H1 (cell line): ENCODE measurements around the gene DPH1. TPM values are rescaled to one million over a fixed set of nuclear protein-coding genes. Genes with fewer than 3 reads are reported as not detected.

ENCODE experiments used
- CTCF ChIA-PET: fragments of 300-600 bp; sonication (Branson Sonifier 250); formaldehyde crosslinking; loops from one replicate; lab custom pipeline; 2021; ENCODE audit not compliant: partially characterized antibody; lab: Charles Lee
- POLR2A ChIA-PET: fragments of 300-600 bp; sonication (Branson Sonifier 250); formaldehyde crosslinking; loops from one replicate; lab custom pipeline; 2021; ENCODE audit warnings: inconsistent platforms; ENCODE audit not compliant: partially characterized antibody; lab: Charles Lee
- DNase-seq, 2 experiments: peaks; one replicate each; pipeline versions ENCODE4 v3.0.0 to v3.0.0-alpha.2; 2010 to 2022; ENCODE audit warnings: low spot score in 2 of 2, low read depth in 1 of 2, mixed read lengths in 1 of 2
- FAIRE-seq: peaks from 2 replicates; lab custom pipeline; 2011; peaks lifted over from hg19 to GRCh38; lab: Jason Lieb, UNC
- H2AFZ ChIP-seq: 2 replicates; pipeline ENCODE4 v1.8.1; 2012; ENCODE audit warnings: low read length, inconsistent platforms
- H2AK5ac ChIP-seq: 2 replicates; pipeline ENCODE4 v1.6.1; 2013; ENCODE audit warnings: low read depth, low read length
- H2BK120ac ChIP-seq: replicated peaks from 2 replicates; pipeline ENCODE3; 2013; ENCODE audit warnings: low read depth, low read length, inconsistent platforms
- H2BK12ac ChIP-seq: 2 replicates; pipeline ENCODE4 v1.6.1; 2013; ENCODE audit warnings: low read depth, low read length
- H2BK15ac ChIP-seq: 2 replicates; pipeline ENCODE4 v1.6.1; 2013; ENCODE audit warnings: low read length
- H2BK20ac ChIP-seq: 2 replicates; pipeline ENCODE4 v1.6.1; 2013; ENCODE audit warnings: low read length
- H2BK5ac ChIP-seq: 2 replicates; pipeline ENCODE4 v1.6.1; 2013; ENCODE audit warnings: low read depth, low read length
- H3K14ac ChIP-seq: 2 replicates; pipeline ENCODE4 v1.6.1; 2013; ENCODE audit warnings: inconsistent platforms; ENCODE audit not compliant: insufficient read length
- H3K18ac ChIP-seq: 2 replicates; pipeline ENCODE4 v1.6.1; 2013; ENCODE audit warnings: low read length; ENCODE audit errors: extremely low read depth
- H3K23ac ChIP-seq: 2 replicates; pipeline ENCODE4 v1.6.1; 2013; ENCODE audit warnings: inconsistent platforms; ENCODE audit not compliant: insufficient read length
- H3K23me2 ChIP-seq: 2 replicates; pipeline ENCODE4 v1.6.1; 2013; ENCODE audit warnings: low read depth, low read length
- H3K27ac ChIP-seq: 2 replicates; pipeline ENCODE4 v1.6.1; 2011; ENCODE audit warnings: low read depth, low read length, inconsistent platforms
- H3K27me3 ChIP-seq, 4 experiments: replicated peaks in 1 of 4; 1 replicate in 1 of 4; 2 replicates in 3 of 4; pipeline versions ENCODE4 v1.6.1 to v1.8.1; 2011 to 2013; ENCODE audit warnings: low read length in 3 of 4, mild to moderate bottlenecking in 3 of 4, inconsistent platforms in 2 of 4, mixed read lengths in 2 of 4, moderate library complexity in 1 of 4; ENCODE audit not compliant: control insufficient read depth in 3 of 4, insufficient read depth in 3 of 4; ENCODE audit errors: extremely low read depth in 1 of 4
- H3K36me3 ChIP-seq, 4 experiments: 2 replicates each; pipeline versions ENCODE4 v1.6.1 to v1.8.1; 2011 to 2013; ENCODE audit warnings: mild to moderate bottlenecking in 4 of 4, low read length in 3 of 4, moderate library complexity in 2 of 4, control low read depth in 1 of 4, inconsistent platforms in 1 of 4; ENCODE audit not compliant: insufficient read depth in 4 of 4, control insufficient read depth in 2 of 4
- H3K4ac ChIP-seq: replicated peaks from 2 replicates; pipeline ENCODE3; 2013; ENCODE audit warnings: low read length, low read depth, mixed read lengths, inconsistent platforms; ENCODE audit not compliant: insufficient read length
- H3K4me1 ChIP-seq, 4 experiments: replicated peaks in 1 of 4; 1 replicate in 1 of 4; 2 replicates in 3 of 4; pipeline versions ENCODE4 v1.6.1 to v1.8.1; 2011 to 2013; ENCODE audit warnings: low read length in 3 of 4, inconsistent platforms in 2 of 4, mixed read lengths in 1 of 4; ENCODE audit not compliant: insufficient read depth in 4 of 4, control insufficient read depth in 3 of 4
- H3K4me2 ChIP-seq, 2 experiments: 2 replicates each; pipeline versions ENCODE4 v1.6.1 to v1.8.1; 2011 to 2013; ENCODE audit warnings: low read depth in 2 of 2, low read length in 2 of 2, control low read depth in 1 of 2, inconsistent platforms in 1 of 2, mild to moderate bottlenecking in 1 of 2; ENCODE audit not compliant: insufficient read depth in 1 of 2
- H3K4me3 ChIP-seq, 4 experiments: fragments of 200-600, 300-600 bp in 1 of 4; sonication (generic), shearing (Covaris generic), sonication (Bioruptor Twin) in 1 of 4; 2 replicates each; pipeline versions ENCODE4 v1.5.1 to v1.8.1; 2011 to 2016; ENCODE audit warnings: low read length in 4 of 4, low read depth in 3 of 4, control low read depth in 2 of 4, inconsistent platforms in 2 of 4, mild to moderate bottlenecking in 2 of 4, mixed read lengths in 1 of 4, moderate library complexity in 1 of 4; ENCODE audit not compliant: insufficient read depth in 2 of 4; ENCODE audit errors: extremely low read depth in 1 of 4
- H3K56ac ChIP-seq: replicated peaks from 2 replicates; pipeline ENCODE3; 2013; ENCODE audit warnings: low read depth, mild to moderate bottlenecking, mixed read lengths, low read length, inconsistent platforms; ENCODE audit not compliant: insufficient read length
- H3K79me1 ChIP-seq: 2 replicates; pipeline ENCODE4 v1.6.1; 2013; ENCODE audit warnings: low read depth, low read length, control low read depth
- H3K79me2 ChIP-seq, 2 experiments: 2 replicates each; pipeline versions ENCODE4 v1.6.1 to v1.8.1; 2012 to 2013; ENCODE audit warnings: low read length in 2 of 2, mild to moderate bottlenecking in 2 of 2, inconsistent platforms in 1 of 2; ENCODE audit not compliant: insufficient read depth in 2 of 2, control insufficient read depth in 1 of 2
- H3K9ac ChIP-seq, 4 experiments: replicated peaks in 1 of 4; 1 replicate in 1 of 4; 2 replicates in 3 of 4; pipeline versions ENCODE4 v1.6.1 to v1.8.1; 2011 to 2013; ENCODE audit warnings: low read depth in 3 of 4, low read length in 3 of 4, control low read depth in 2 of 4, mild to moderate bottlenecking in 2 of 4, moderate library complexity in 2 of 4, inconsistent platforms in 1 of 4; ENCODE audit errors: extremely low read depth in 1 of 4
- H3K9me3 ChIP-seq, 2 experiments: 2 replicates each; pipeline versions ENCODE4 v1.6.1 to v1.8.1; 2012 to 2013; ENCODE audit warnings: mild to moderate bottlenecking in 2 of 2, moderate library complexity in 2 of 2, control low read depth in 1 of 2, inconsistent platforms in 1 of 2, low read depth in 1 of 2, low read length in 1 of 2, mixed read lengths in 1 of 2; ENCODE audit not compliant: insufficient read depth in 2 of 2
- H4K20me1 ChIP-seq, 2 experiments: replicated peaks in 1 of 2; 2 replicates each; pipeline versions ENCODE3 to v1.8.1; 2011 to 2013; ENCODE audit warnings: inconsistent platforms in 2 of 2, low read length in 2 of 2, mild to moderate bottlenecking in 1 of 2; ENCODE audit not compliant: insufficient read depth in 2 of 2, control insufficient read depth in 1 of 2
- H4K5ac ChIP-seq: 2 replicates; pipeline ENCODE4 v1.6.1; 2013; ENCODE audit warnings: low read length, low read depth, mixed read lengths, inconsistent platforms; ENCODE audit not compliant: insufficient read length
- H4K8ac ChIP-seq: 2 replicates; pipeline ENCODE4 v1.8.0; 2013; ENCODE audit warnings: mild to moderate bottlenecking, moderate library complexity, low read length, inconsistent platforms; ENCODE audit not compliant: insufficient read depth; ENCODE audit errors: extremely low read depth
- H4K91ac ChIP-seq: replicated peaks from 2 replicates; pipeline ENCODE3; 2013; ENCODE audit warnings: low read length, mixed read lengths, inconsistent platforms; ENCODE audit not compliant: insufficient read length
- ATF3 ChIP-seq: IDR thresholded peaks from 2 replicates; pipeline ENCODE4 v1.6.1; 2011; ENCODE audit warnings: low read depth, mild to moderate bottlenecking, low read length; ENCODE audit not compliant: insufficient read depth
- CBX8 ChIP-seq: fragments of 300-800, 300-1000 bp; sonication (generic); IDR thresholded peaks from 2 replicates; pipeline ENCODE4 v1.7.1; 2016; ENCODE audit warnings: low read depth, low read length, borderline replicate concordance
- CREB1 ChIP-seq: IDR thresholded peaks from 2 replicates; pipeline ENCODE4 v1.6.1; 2012; ENCODE audit warnings: inconsistent platforms
- FOSL1 ChIP-seq: IDR thresholded peaks from 2 replicates; pipeline ENCODE4 v1.6.1; 2011; ENCODE audit warnings: mild to moderate bottlenecking, low read depth, low read length, moderate library complexity; ENCODE audit not compliant: insufficient read depth
- HDAC2 ChIP-seq, 2 experiments: fragments of 300-600 bp in 1 of 2; sonication (generic) in 1 of 2; IDR thresholded peaks; 2 replicates each; pipeline ENCODE4 v1.6.1; 2011 to 2012; ENCODE audit warnings: low read depth in 2 of 2, low read length in 2 of 2, mild to moderate bottlenecking in 2 of 2, moderate library complexity in 2 of 2, borderline replicate concordance in 1 of 2, inconsistent platforms in 1 of 2
- MAFK ChIP-seq: IDR thresholded peaks from 2 replicates; pipeline ENCODE4 v1.6.1; 2012; ENCODE audit warnings: low read depth, mild to moderate bottlenecking, improper control_type of control experiment, low read length
- POLR2A ChIP-seq, 2 experiments: IDR thresholded peaks; 1 replicate in 1 of 2; 2 replicates in 1 of 2; pipeline ENCODE4 v1.6.1; 2011; ENCODE audit warnings: low read depth in 2 of 2, low read length in 2 of 2, mild to moderate bottlenecking in 2 of 2; ENCODE audit errors: control extremely low read depth in 1 of 2
- RAD21 ChIP-seq, 2 experiments: IDR thresholded peaks in 1 of 2; conservative IDR thresholded peaks in 1 of 2; 2 replicates each; pipeline ENCODE4 v1.6.1; 2011; ENCODE audit warnings: low read depth in 2 of 2, low read length in 2 of 2, improper control_type of control experiment in 1 of 2, inconsistent platforms in 1 of 2, mild to moderate bottlenecking in 1 of 2, moderate library complexity in 1 of 2
- RFX5 ChIP-seq: IDR thresholded peaks from 2 replicates; pipeline ENCODE4 v1.6.1; 2011; ENCODE audit warnings: low read depth, low read length, improper control_type of control experiment, borderline replicate concordance
- SIRT6 ChIP-seq: IDR thresholded peaks from one replicate; pipeline ENCODE4 v1.7.1; 2012; ENCODE audit warnings: low read length, inconsistent platforms
- SIX5 ChIP-seq: IDR thresholded peaks from 2 replicates; pipeline ENCODE4 v1.6.1; 2011; ENCODE audit warnings: mild to moderate bottlenecking, low read depth, low read length
- SP2 ChIP-seq: IDR thresholded peaks from 2 replicates; pipeline ENCODE4 v1.6.1; 2012; ENCODE audit warnings: mild to moderate bottlenecking, low read length, inconsistent platforms
- SP4 ChIP-seq: IDR thresholded peaks from 2 replicates; pipeline ENCODE4 v1.6.1; 2012; ENCODE audit warnings: low read length, inconsistent platforms
- ZNF274 ChIP-seq: IDR thresholded peaks from 2 replicates; pipeline ENCODE4 v1.7.0; 2012; ENCODE audit warnings: low read length, borderline replicate concordance; ENCODE audit errors: extremely low read depth
- WGBS, 2 experiments: shearing (Covaris generic) in 1 of 2; methylation state at CpG; one replicate each; pipeline versions ENCODE4 v1.1.6 to v1.1.7; 2013 to 2015; ENCODE audit warnings: low lambda C conversion rate in 2 of 2, mixed read lengths in 2 of 2, inconsistent platforms in 1 of 2, low coverage in 1 of 2, missing lambda C conversion rate in 1 of 2; ENCODE audit not compliant: insufficient replicate concordance in 2 of 2, insufficient coverage in 1 of 2, insufficient read length in 1 of 2; ENCODE audit errors: extremely low coverage in 1 of 2, missing lambda C conversion rate in 1 of 2; 5-methylcytosine and 5-hydroxymethylcytosine counted together
- polyA plus RNA-seq, 7 experiments: library from polyadenylated mRNA; depleted of rRNA in 3 of 7; stranded (reverse) in 5 of 7; unstranded in 2 of 7; fragments of >200 nt in 5 of 7; fragments of 200-250 nt in 2 of 7; gene quantifications; 1 replicate in 5 of 7; 2 replicates in 1 of 7; 4 replicates in 1 of 7; pipeline versions ENCODE4 v1.2.1 to v1.2.3, GENCODE V29; 2011 to 2013; ENCODE audit warnings: missing spikeins in 2 of 7, mixed read lengths in 2 of 7
- total RNA-seq: library from RNA; stranded (reverse); fragmentation: NEBNext Ultra II Directional; extraction: Animal tissue kit (Norgen Biotek cat#: 25700); gene quantifications from 2 replicates; pipeline ENCODE4 v1.2.1, GENCODE V29; 2021

Gene DPH1
- total and polyA plus RNA-seq, 2 of the 8 experiments (the other 6 are each of a cell fraction or from before 2014, with no cell fraction given): 24.9 to 30.0 TPM

GRCh38 chr17:2033153-2033552 is 3.2 kb downstream of the DPH1 start:
- ChIA-PET POLR2A (no interaction called here), CTCF (interaction anchor here (0.5 to 4.4 kb wide), 7 partner anchors 22 to 400 kb away, joined by 3 to 15 read pairs (median 3); partner anchors contain the start of gene HIC1)
- H3K4me3 ChIP-seq: no peak overlapping the region
- no peak overlapping the region for H4K8ac ChIP-seq
- no peak overlapping the region for H2BK12ac ChIP-seq
- no peak overlapping the region for H2BK15ac ChIP-seq
- no peak overlapping the region for H3K9ac ChIP-seq
- no peak overlapping the region for H2BK120ac ChIP-seq
- H4K91ac ChIP-seq: no peak overlapping the region
- no peak for FAIRE-seq
- no peak overlapping the region for H3K23ac ChIP-seq
- no peaks in the 10 kb centered on the region for H3K79me1 ChIP-seq
- no peaks in the 10 kb centered on the region for H3K9me3 ChIP-seq
- H3K27me3 ChIP-seq: peaks cover 14 to 17% (median 17%) of the 10 kb centered on the region in 4 experiments
- H2BK5ac ChIP-seq: no peak overlapping the region
- no peak overlapping the region for H2BK20ac ChIP-seq
- H3K36me3 ChIP-seq: peaks cover 0 to 5% (median 1%) of the 10 kb centered on the region in 4 experiments; a peak in 3 of 8 replicates
- H3K23me2 ChIP-seq: peaks cover 6% of the 10 kb centered on the region; the same call in 1 of the 2 replicates
- H3K14ac ChIP-seq: no peak overlapping the region
- no peak overlapping the region for H2AFZ ChIP-seq
- no peak overlapping the region for H3K56ac ChIP-seq
- no peak overlapping the region for H3K4me2 ChIP-seq
- H3K18ac ChIP-seq: no peak overlapping the region
- no peak overlapping the region for H4K5ac ChIP-seq
- WGBS, 2 experiments: 85% methylated on average over 7 of the region's 7 CpGs; no CpG with 5 or more reads in 1 of the 2 experiments
- H3K27ac ChIP-seq: no peak overlapping the region
- no peak overlapping the region for H3K4ac ChIP-seq
- H3K79me2 ChIP-seq: no peaks in the 10 kb centered on the region
- peaks cover 2 to 6% (median 4%) of the 10 kb centered on the region in 4 experiments; a peak in 4 of 7 replicates for H3K4me1 ChIP-seq
- DNase-seq: no peak
- peaks cover 0 to 7% of the 10 kb centered on the region in 2 experiments for H4K20me1 ChIP-seq
- no peak overlapping the region for H2AK5ac ChIP-seq
- TF ChIP-seq RFX5 (no peak), CBX8 (no peak), RAD21 (IDR thresholded peaks at IDR 0.05 in 1 of 2, conservative IDR thresholded peaks at IDR 0.05 in 1 of 2; ENCODE audit: low read depth in 2 of 2, low read length in 2 of 2) (no peak), SP2 (no peak), SP4 (no peak), SIX5 (no peak), ZNF274 (no peak), MAFK (no peak), POLR2A (IDR thresholded peaks at IDR 0.05; ENCODE audit: control extremely low read depth in 1 of 2, low read depth in 2 of 2, low read length in 2 of 2) (no peak), SIRT6 (no peak), CREB1 (no peak), FOSL1 (no peak), ATF3 (no peak), HDAC2 (IDR thresholded peaks at IDR 0.05; ENCODE audit: borderline replicate concordance in 1 of 2, low read depth in 2 of 2, low read length in 2 of 2) (no peak)
